Measurements from ENCODE around the gene KCNH6. TPM values are rescaled to one million over a fixed set of nuclear protein-coding genes. Genes with fewer than 3 reads are reported as not detected.

Gene KCNH6
- total RNA-seq, 1 donor from 2014 or later = not detected

DNA sequence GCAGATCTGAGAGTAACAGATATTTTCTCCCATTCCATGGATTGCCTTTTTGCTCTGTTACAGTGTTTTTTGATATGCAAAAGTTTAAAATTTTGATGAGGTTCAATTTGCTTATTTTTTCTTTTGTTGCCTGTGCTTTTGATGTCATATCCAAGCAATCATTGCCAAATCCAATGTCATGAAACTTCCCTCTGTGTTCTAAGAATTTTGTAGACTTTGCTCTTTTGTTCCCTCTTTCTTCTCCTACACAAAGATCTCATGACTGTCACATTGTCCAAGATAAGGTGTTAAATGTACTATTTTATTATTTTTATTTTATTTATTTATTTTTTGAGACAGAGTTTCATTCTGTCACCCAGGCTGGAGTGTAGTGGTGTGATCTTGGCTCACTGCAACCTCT, 18.9 kb upstream of the KCNH6 start:
- no peak for DNase-seq (ENCODE audit: extremely low spot score in 2 of 2)
- H3K36me3 ChIP-seq = no peaks in the 10 kb centered on the region
- no peak overlapping the region for H3K27ac ChIP-seq
- no peaks in the 10 kb centered on the region for H3K4me1 ChIP-seq
- TF ChIP-seq POLR2AphosphoS5 (IDR thresholded peaks at IDR 0.05; ENCODE audit: insufficient read depth in 1 of 2, low read depth in 1 of 2) (no peak), POLR2A (IDR thresholded peaks at IDR 0.05) (no peak)
- TF ChIP-seq, protein P1, sequence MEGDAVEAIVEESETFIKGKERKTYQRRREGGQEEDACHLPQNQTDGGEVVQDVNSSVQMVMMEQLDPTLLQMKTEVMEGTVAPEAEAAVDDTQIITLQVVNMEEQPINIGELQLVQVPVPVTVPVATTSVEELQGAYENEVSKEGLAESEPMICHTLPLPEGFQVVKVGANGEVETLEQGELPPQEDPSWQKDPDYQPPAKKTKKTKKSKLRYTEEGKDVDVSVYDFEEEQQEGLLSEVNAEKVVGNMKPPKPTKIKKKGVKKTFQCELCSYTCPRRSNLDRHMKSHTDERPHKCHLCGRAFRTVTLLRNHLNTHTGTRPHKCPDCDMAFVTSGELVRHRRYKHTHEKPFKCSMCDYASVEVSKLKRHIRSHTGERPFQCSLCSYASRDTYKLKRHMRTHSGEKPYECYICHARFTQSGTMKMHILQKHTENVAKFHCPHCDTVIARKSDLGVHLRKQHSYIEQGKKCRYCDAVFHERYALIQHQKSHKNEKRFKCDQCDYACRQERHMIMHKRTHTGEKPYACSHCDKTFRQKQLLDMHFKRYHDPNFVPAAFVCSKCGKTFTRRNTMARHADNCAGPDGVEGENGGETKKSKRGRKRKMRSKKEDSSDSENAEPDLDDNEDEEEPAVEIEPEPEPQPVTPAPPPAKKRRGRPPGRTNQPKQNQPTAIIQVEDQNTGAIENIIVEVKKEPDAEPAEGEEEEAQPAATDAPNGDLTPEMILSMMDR (IDR thresholded peaks at IDR 0.05) = no peak
- no peaks in the 10 kb centered on the region for H3K27me3 ChIP-seq
- intact Hi-C loops (cut with DNase I) = no loop called here
- H3K9me3 ChIP-seq = no peaks in the 10 kb centered on the region
- no peak overlapping the region for H3K4me3 ChIP-seq

DNA sequence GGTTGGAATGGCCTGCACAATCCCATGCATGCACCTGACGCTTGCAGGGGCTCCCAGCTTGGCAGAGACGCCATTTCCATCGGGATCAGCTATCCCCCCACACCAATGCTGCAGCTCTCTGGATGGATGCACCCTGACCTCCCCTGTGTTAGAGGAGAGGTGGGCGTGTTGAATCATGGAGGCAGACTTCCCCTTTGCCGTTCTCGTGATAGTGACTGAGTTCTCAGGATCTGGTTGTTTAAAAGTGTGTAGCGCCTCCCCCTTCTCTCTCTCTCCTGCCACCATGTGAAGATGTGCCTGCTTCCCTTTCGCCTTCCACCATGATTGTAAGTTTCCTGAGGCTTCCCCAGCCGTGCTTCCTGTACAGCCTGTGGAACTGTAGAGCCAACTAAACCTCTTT, 17.8 kb upstream of the KCNH6 start:
- Histone ChIP-seq H3K4me3 (no peak overlapping the region), H3K36me3 (no peaks in the 10 kb centered on the region), H3K4me1 (no peaks in the 10 kb centered on the region), H3K9me3 (no peaks in the 10 kb centered on the region), H3K27me3 (no peaks in the 10 kb centered on the region), H3K27ac (no peak overlapping the region)
- intact Hi-C loops (cut with DNase I) = no loop called here
- TF ChIP-seq POLR2AphosphoS5 (IDR thresholded peaks at IDR 0.05; ENCODE audit: insufficient read depth in 1 of 2, low read depth in 1 of 2) (no peak), POLR2A (IDR thresholded peaks at IDR 0.05) (no peak)
- TF ChIP-seq, protein P1 (IDR thresholded peaks at IDR 0.05) = no peak
- DNase-seq (ENCODE audit: extremely low spot score in 2 of 2) = no peak

- H3K36me3 ChIP-seq = no peaks in the 10 kb centered on the region
- no peak overlapping the region for H3K27ac ChIP-seq
- H3K4me3 ChIP-seq = no peak overlapping the region
- intact Hi-C loops (cut with DNase I) = no loop called here
- H3K27me3 ChIP-seq = no peaks in the 10 kb centered on the region
- DNase-seq (ENCODE audit: extremely low spot score in 2 of 2) = no peak
- H3K9me3 ChIP-seq = no peaks in the 10 kb centered on the region
- TF ChIP-seq POLR2A (IDR thresholded peaks at IDR 0.05) (no peak), POLR2AphosphoS5 (IDR thresholded peaks at IDR 0.05; ENCODE audit: insufficient read depth in 1 of 2, low read depth in 1 of 2) (no peak)
- TF ChIP-seq, protein P1 (IDR thresholded peaks at IDR 0.05) = no peak
- H3K4me1 ChIP-seq = no peaks in the 10 kb centered on the region
These were observed 16.5 kb upstream of the KCNH6 start for GRCh38 chr17:63506627-63507026.

- no peak for TF ChIP-seq POLR2AphosphoS5 (IDR thresholded peaks at IDR 0.05; ENCODE audit: insufficient read depth in 1 of 2, low read depth in 1 of 2)
- TF ChIP-seq, protein P1 (IDR thresholded peaks at IDR 0.05) = no peak
- no peak for TF ChIP-seq POLR2A (IDR thresholded peaks at IDR 0.05)
- no peaks in the 10 kb centered on the region for H3K27me3 ChIP-seq
- no peaks in the 10 kb centered on the region for H3K9me3 ChIP-seq
- H3K27ac ChIP-seq = no peak overlapping the region
- intact Hi-C loops (cut with DNase I) = no loop called here
- no peak for DNase-seq (ENCODE audit: extremely low spot score in 2 of 2)
- H3K4me1 ChIP-seq = no peaks in the 10 kb centered on the region
- no peak overlapping the region for H3K4me3 ChIP-seq
- no peaks in the 10 kb centered on the region for H3K36me3 ChIP-seq
These were observed 11.8 kb upstream of the KCNH6 start for GRCh38 chr17:63511331-63511730.

DNA sequence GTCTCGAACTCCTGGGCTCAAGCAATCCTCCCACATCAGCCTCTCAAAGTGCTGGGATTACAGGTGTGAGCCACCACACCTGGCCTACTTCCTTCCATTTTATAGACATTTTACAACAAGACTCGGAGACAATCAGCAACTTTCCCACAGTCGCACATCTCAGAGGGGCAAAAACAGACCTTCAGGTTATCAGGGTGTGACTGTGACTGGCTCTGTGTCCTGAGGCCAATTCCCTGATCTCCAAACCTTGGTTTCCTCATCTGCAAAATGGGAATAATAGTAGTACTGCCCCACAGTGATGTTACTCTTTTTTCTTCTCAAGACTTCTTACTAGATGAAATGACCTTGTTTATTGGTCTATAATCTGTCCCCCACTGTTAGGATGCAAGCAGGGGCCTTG, 10.8 kb upstream of the KCNH6 start:
- intact Hi-C loops (cut with DNase I) = no loop called here
- no peak overlapping the region for H3K27ac ChIP-seq
- H3K9me3 ChIP-seq = no peaks in the 10 kb centered on the region
- H3K4me3 ChIP-seq = no peak overlapping the region
- no peaks in the 10 kb centered on the region for H3K27me3 ChIP-seq
- no peak for DNase-seq (ENCODE audit: extremely low spot score in 2 of 2)
- no peaks in the 10 kb centered on the region for H3K4me1 ChIP-seq
- H3K36me3 ChIP-seq = no peaks in the 10 kb centered on the region
- TF ChIP-seq, protein P1 (IDR thresholded peaks at IDR 0.05) = no peak
- TF ChIP-seq POLR2A (IDR thresholded peaks at IDR 0.05) (no peak), POLR2AphosphoS5 (IDR thresholded peaks at IDR 0.05; ENCODE audit: insufficient read depth in 1 of 2, low read depth in 1 of 2) (no peak)
